Neural progenitor cell (in vitro differentiated cells): Measurements from ENCODE around the gene SPHK1. TPM values are rescaled to one million over a fixed set of nuclear protein-coding genes. Genes with fewer than 3 reads are reported as not detected.

ENCODE experiments used
- DNase-seq: peaks from one replicate; pipeline ENCODE4 v3.0.0-alpha.2; 2016; ENCODE audit warnings: low spot score
- H2AFZ ChIP-seq: fragments of 200-600 bp; sonication (generic); replicated peaks from 2 replicates; pipeline ENCODE4 v1.6.1; 2016; ENCODE audit warnings: antibody characterized with exemption
- H3F3A ChIP-seq: fragments of 200-600 bp; sonication (generic); 2 replicates; pipeline ENCODE4 v1.6.1; 2016; ENCODE audit warnings: antibody characterized with exemption, low read depth
- H3K27ac ChIP-seq: fragments of 200-600 bp; sonication (generic); 2 replicates; pipeline ENCODE4 v1.5.1; 2016; ENCODE audit warnings: mild to moderate bottlenecking
- H3K27me3 ChIP-seq: fragments of 200-600 bp; sonication (generic); 2 replicates; pipeline ENCODE4 v1.6.1; 2016; ENCODE audit warnings: mild to moderate bottlenecking, moderate library complexity
- H3K36me3 ChIP-seq: fragments of 200-600 bp; sonication (generic); 2 replicates; pipeline ENCODE4 v1.5.1; 2016
- H3K4me1 ChIP-seq: fragments of 200-600 bp; sonication (generic); 2 replicates; pipeline ENCODE4 v1.6.1; 2016; ENCODE audit warnings: mixed run types
- H3K4me2 ChIP-seq: fragments of 200-600 bp; sonication (generic); 2 replicates; pipeline ENCODE4 v1.6.1; 2016
- H3K4me3 ChIP-seq: fragments of 200-600 bp; sonication (generic); 2 replicates; pipeline ENCODE4 v1.5.1; 2016
- H3K79me2 ChIP-seq: fragments of 200-600 bp; sonication (generic); 2 replicates; pipeline ENCODE4 v1.6.1; 2016; ENCODE audit warnings: low read depth
- H3K9ac ChIP-seq: fragments of 200-600 bp; sonication (generic); 2 replicates; pipeline ENCODE4 v1.6.1; 2016
- H3K9me3 ChIP-seq: fragments of 200-600 bp; sonication (generic); 2 replicates; pipeline ENCODE4 v1.5.1; 2016; ENCODE audit warnings: low read depth
- H4K20me1 ChIP-seq: fragments of 200-600 bp; sonication (generic); 2 replicates; pipeline ENCODE4 v1.6.1; 2016; ENCODE audit warnings: low read depth
- H3K27ac Mint-ChIP-seq: 3 replicates; pipeline ENCODE4 v1.8.0; 2021; ENCODE audit warnings: mixed read lengths
- H3K27me3 Mint-ChIP-seq: 2 replicates; pipeline ENCODE4 v1.8.0; 2022; ENCODE audit warnings: low read depth, mild to moderate bottlenecking, inconsistent platforms, moderate library complexity, mixed read lengths; ENCODE audit not compliant: insufficient read depth
- H3K36me3 Mint-ChIP-seq: 3 replicates; pipeline ENCODE4 v1.8.0; 2021; ENCODE audit warnings: mixed read lengths
- H3K4me1 Mint-ChIP-seq: 3 replicates; pipeline ENCODE4 v1.8.0; 2021; ENCODE audit warnings: mixed read lengths
- H3K4me3 Mint-ChIP-seq: 3 replicates; pipeline ENCODE4 v1.8.0; 2021; ENCODE audit warnings: mild to moderate bottlenecking, moderate library complexity, mixed read lengths
- H3K9me3 Mint-ChIP-seq: 3 replicates; pipeline ENCODE4 v1.8.0; 2020; ENCODE audit warnings: mixed read lengths
- EZH2 ChIP-seq: fragments of 200-600 bp; sonication (generic); IDR thresholded peaks from 2 replicates; pipeline ENCODE4 v1.6.1; 2017; ENCODE audit warnings: antibody characterized with exemption, mild to moderate bottlenecking, moderate library complexity
- EZH2phosphoT487 ChIP-seq: fragments of 200-600 bp; sonication (generic); IDR thresholded peaks from 2 replicates; pipeline ENCODE4 v1.6.1; 2017; ENCODE audit warnings: antibody characterized with exemption
- small RNA-seq: library from RNA; depleted of rRNA; stranded (forward); fragments of <200 nt; gene quantifications from one replicate; pipeline ENCODE3, GENCODE V24; 2015
- total RNA-seq: library from RNA; depleted of rRNA; stranded (reverse); fragments of >200 nt; gene quantifications from 2 replicates; pipeline ENCODE4 v1.2.3, GENCODE V29; 2015; ENCODE audit warnings: low replicate concordance
- TF ChIP-seq, protein P1 (sequence below): fragments of 200-600 bp; sonication (generic); IDR thresholded peaks from 2 replicates; pipeline ENCODE4 v1.5.1; 2017; ENCODE audit warnings: antibody characterized with exemption, mild to moderate bottlenecking

The SPHK1 gene
- total RNA-seq, 1 donor from 2014 or later, result 1.3 TPM

DNA sequence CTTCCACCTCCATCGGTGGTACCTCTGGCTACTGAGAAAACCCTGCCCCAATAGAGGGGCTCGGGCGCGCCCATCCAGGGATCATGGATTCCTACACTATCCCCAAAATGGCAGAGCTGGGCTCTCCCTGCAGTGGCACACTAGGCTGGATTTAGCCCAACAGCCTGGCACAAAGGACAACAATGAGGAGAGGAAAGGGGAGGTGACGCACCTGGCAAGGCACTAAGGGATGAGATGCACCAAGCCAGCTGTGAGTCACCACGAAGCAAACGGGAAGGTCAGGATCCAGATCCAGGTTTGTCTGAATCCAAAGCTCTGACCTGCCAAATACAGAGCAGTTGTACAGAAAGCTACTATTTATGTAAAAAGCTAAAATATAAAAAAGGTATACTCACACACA is 50.5 kb downstream of the SPHK1 start:
- Histone ChIP-seq H3K27me3 (no peaks in the 10 kb centered on the region), H3F3A (peaks cover 8% of the 10 kb centered on the region), H3K36me3 (no peaks in the 10 kb centered on the region), H3K9me3 (no peaks in the 10 kb centered on the region), H3K4me1 (peaks cover 17% of the 10 kb centered on the region), H2AFZ (no peak overlapping the region), H3K4me3 (no peak overlapping the region), H3K79me2 (peaks cover 99% of the 10 kb centered on the region), H3K4me2 (no peak overlapping the region), H4K20me1 (peaks cover 95% of the 10 kb centered on the region), H3K9ac (no peak overlapping the region), H3K27ac (no peak overlapping the region)
- TF ChIP-seq EZH2phosphoT487 (no peak), EZH2 (no peak)
- TF ChIP-seq, protein P1, sequence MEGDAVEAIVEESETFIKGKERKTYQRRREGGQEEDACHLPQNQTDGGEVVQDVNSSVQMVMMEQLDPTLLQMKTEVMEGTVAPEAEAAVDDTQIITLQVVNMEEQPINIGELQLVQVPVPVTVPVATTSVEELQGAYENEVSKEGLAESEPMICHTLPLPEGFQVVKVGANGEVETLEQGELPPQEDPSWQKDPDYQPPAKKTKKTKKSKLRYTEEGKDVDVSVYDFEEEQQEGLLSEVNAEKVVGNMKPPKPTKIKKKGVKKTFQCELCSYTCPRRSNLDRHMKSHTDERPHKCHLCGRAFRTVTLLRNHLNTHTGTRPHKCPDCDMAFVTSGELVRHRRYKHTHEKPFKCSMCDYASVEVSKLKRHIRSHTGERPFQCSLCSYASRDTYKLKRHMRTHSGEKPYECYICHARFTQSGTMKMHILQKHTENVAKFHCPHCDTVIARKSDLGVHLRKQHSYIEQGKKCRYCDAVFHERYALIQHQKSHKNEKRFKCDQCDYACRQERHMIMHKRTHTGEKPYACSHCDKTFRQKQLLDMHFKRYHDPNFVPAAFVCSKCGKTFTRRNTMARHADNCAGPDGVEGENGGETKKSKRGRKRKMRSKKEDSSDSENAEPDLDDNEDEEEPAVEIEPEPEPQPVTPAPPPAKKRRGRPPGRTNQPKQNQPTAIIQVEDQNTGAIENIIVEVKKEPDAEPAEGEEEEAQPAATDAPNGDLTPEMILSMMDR, result no peak
- peaks cover 2% of the 10 kb centered on the region for H3K27me3 Mint-ChIP-seq
- H3K4me3 Mint-ChIP-seq, result no peak overlapping the region
- H3K36me3 Mint-ChIP-seq, result peaks cover 16% of the 10 kb centered on the region
- H3K27ac Mint-ChIP-seq, result no peak overlapping the region
- no peak for DNase-seq
- peaks cover 28% of the 10 kb centered on the region for H3K4me1 Mint-ChIP-seq
- no peaks in the 10 kb centered on the region for H3K9me3 Mint-ChIP-seq

DNA sequence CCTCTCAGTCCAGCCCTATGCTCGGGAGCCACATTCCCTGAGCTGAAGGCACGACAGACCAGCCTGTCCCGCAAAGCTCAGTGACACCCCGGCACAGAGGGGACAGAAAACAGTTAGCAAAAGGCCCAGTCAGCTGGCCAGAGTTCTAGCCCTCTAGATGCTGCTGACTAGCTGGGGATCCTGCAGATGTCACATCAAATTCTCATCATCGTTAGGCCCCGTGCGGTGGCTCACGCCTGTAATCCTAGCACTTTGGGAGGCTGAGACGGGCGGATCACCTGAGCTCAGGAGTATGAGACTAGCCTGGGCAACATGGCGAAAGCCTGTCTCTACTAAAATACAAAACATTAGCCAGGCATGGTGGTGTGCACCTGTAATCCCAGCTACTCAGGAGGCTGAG is 51.3 kb downstream of the SPHK1 start:
- Histone ChIP-seq H3K4me2 (no peak overlapping the region), H3K79me2 (peaks cover 99% of the 10 kb centered on the region), H4K20me1 (peaks cover 95% of the 10 kb centered on the region), H3K27me3 (no peaks in the 10 kb centered on the region), H3K9me3 (no peaks in the 10 kb centered on the region), H3K36me3 (no peaks in the 10 kb centered on the region), H3K4me3 (no peak overlapping the region), H2AFZ (no peak overlapping the region), H3K9ac (no peak overlapping the region), H3K27ac (no peak overlapping the region), H3F3A (peaks cover 8% of the 10 kb centered on the region), H3K4me1 (peaks cover 16% of the 10 kb centered on the region)
- TF ChIP-seq EZH2phosphoT487, result no peak
- TF ChIP-seq EZH2, result no peak
- TF ChIP-seq, protein P1, result no peak
- peaks cover 16% of the 10 kb centered on the region for H3K36me3 Mint-ChIP-seq
- no peak for DNase-seq
- H3K27me3 Mint-ChIP-seq, result peaks cover 2% of the 10 kb centered on the region
- H3K27ac Mint-ChIP-seq, result no peak overlapping the region
- H3K9me3 Mint-ChIP-seq, result no peaks in the 10 kb centered on the region
- peaks cover 28% of the 10 kb centered on the region for H3K4me1 Mint-ChIP-seq
- H3K4me3 Mint-ChIP-seq, result peak overlapping the region; percentile 31

Small RNA genes lying within 50 kb of the gene (small RNA-seq; reads per million reads assigned to genes)
- not detected for gene RNU6-24P

Other genes with a start within 250 kb of the SPHK1 start
- gene FOXJ1, start 243.4 kb upstream of the SPHK1 start, total RNA-seq, result 0.49 and 1.7 TPM in 2 replicates
- 18.5 and 21.0 TPM in 2 replicates for gene RNF157, start 144.1 kb upstream of the SPHK1 start, total RNA-seq
- gene UBALD2, start 119.3 kb upstream of the SPHK1 start, total RNA-seq, result 4.2 and 10.7 TPM in 2 replicates
- gene QRICH2, start 76.3 kb upstream of the SPHK1 start, total RNA-seq, result 1.7 and 2.3 TPM in 2 replicates
- 73.7 and 89.7 TPM in 2 replicates for gene PRPSAP1, start 30.7 kb upstream of the SPHK1 start, total RNA-seq
- gene UBE2O, start 68.5 kb downstream of the SPHK1 start, total RNA-seq, result 20.6 and 46.6 TPM in 2 replicates
- gene AANAT, start 83.0 kb downstream of the SPHK1 start, total RNA-seq, result not detected in 2 replicates
- gene RHBDF2, start 116.8 kb downstream of the SPHK1 start, total RNA-seq, result 0.79 and 5.0 TPM in 2 replicates
- gene CYGB, start 153.1 kb downstream of the SPHK1 start, total RNA-seq, result 1.1 TPM in 1 of 2 replicates, not detected in the other
- gene PRCD, start 155.4 kb downstream of the SPHK1 start, total RNA-seq, result 0.09 TPM in 1 of 2 replicates, not detected in the other
- 0.28 TPM in 1 of 2 replicates, not detected in the other for gene ST6GALNAC2, start 201.3 kb downstream of the SPHK1 start, total RNA-seq